Measurements from ENCODE around the gene ROBO4. TPM values are rescaled to one million over a fixed set of nuclear protein-coding genes. Genes with fewer than 3 reads are reported as not detected.

The ROBO4 gene
- total RNA-seq (ENCODE audit: low replicate concordance): not detected in 2 replicates
- long read RNA-seq: 0 reads

DNA sequence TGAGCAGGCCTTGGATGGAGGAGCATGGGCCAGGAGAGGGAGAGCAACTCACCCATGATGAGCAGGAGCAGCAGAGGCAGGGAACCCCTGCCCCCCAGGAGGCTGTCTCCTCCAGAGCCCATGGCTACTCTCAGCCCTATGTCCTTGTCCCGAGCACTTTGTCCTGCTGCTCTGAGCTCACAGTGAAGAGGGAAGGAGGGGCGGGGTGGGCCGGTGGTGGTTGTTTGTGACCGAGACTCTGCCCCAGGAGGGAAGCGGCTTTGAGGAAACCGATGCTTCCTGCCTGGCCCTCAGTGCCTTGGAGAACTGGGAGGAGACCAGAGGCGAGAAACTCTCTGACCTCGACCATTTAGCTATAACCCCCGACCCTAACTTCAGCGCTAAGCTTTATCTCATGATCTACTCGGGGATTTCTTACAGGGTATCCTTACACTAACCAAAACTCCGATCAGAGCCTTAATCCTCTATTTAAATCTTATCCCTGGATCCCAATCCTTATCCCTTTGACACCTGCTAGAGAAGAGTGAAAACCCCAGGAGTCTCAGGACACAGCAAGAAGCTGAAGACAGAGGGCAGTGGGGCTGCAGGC, at the start of gene ROBO4:
Gene ROBO4 (minus strand): TSS at position 192 of the 589 bp plus-strand sequence. CDS start 70 bp downstream, at position 122.
- TF ChIP-seq, protein P1, sequence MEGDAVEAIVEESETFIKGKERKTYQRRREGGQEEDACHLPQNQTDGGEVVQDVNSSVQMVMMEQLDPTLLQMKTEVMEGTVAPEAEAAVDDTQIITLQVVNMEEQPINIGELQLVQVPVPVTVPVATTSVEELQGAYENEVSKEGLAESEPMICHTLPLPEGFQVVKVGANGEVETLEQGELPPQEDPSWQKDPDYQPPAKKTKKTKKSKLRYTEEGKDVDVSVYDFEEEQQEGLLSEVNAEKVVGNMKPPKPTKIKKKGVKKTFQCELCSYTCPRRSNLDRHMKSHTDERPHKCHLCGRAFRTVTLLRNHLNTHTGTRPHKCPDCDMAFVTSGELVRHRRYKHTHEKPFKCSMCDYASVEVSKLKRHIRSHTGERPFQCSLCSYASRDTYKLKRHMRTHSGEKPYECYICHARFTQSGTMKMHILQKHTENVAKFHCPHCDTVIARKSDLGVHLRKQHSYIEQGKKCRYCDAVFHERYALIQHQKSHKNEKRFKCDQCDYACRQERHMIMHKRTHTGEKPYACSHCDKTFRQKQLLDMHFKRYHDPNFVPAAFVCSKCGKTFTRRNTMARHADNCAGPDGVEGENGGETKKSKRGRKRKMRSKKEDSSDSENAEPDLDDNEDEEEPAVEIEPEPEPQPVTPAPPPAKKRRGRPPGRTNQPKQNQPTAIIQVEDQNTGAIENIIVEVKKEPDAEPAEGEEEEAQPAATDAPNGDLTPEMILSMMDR (conservative IDR thresholded peaks at IDR 0.05): no peak
- H3K9me3 Mint-ChIP-seq: no peaks in the 10 kb centered on the region
- DNase-seq (ENCODE audit: extremely low spot score, unreplicated experiment): peak; percentile 65
- no peak within 1 kb of the TSS for H3K4me3 Mint-ChIP-seq
- H3K4me1 Mint-ChIP-seq (ENCODE audit: unreplicated experiment): peaks cover 13% of the 10 kb centered on the region
- H3K36me3 Mint-ChIP-seq: no peaks in the 10 kb centered on the region
- H3K27me3 Mint-ChIP-seq: peaks cover 51% of the 10 kb centered on the region
- H3K27ac Mint-ChIP-seq: no peak within 1 kb of the TSS

DNA sequence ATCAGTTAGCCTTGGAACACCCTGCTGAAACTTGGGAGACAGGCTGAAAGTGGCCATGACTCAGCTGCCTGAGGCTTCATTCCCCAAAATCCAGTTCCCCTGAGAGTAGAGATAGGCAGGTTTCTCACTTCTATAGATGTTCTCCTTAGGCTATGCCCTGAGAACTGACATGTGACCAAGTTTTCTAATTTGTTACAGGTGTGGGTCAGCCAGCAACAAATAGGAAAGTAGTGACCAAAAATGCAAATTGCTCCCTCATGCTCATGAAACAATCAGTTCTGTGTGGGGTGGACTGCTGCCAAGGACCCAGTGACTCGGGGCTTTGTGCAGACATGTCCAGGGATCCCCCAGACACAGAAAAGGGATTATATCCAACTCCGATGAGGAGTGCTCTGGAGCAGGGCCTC, 49.1 kb upstream of the ROBO4 start:
- TF ChIP-seq, protein P1 (conservative IDR thresholded peaks at IDR 0.05): no peak
- peaks cover 7% of the 10 kb centered on the region for H3K9me3 Mint-ChIP-seq
- no peak for DNase-seq (ENCODE audit: extremely low spot score, unreplicated experiment)

DNA sequence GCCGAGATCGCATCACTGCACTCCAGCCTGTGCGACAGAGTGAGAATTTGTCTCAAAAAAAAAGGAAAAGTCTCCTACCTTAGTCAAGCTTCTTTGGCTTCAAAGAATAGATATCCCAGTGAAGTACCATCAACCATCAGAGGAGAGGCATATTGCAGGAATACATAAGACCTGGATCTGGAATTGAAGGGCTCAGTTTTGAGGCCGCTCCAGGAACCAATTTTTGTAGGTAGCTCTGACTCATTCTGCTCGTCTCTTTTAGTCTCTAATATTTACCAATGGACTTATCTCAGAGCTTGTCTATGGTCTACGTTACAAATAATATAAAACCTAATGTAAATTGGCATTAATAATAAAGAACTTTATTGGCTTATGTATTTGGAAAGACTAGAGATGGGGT, 48.2 kb upstream of the ROBO4 start:
- peaks cover 7% of the 10 kb centered on the region for H3K9me3 Mint-ChIP-seq

More for the DNA sequence above, 49.1 kb upstream of the ROBO4 start:
- H3K27ac Mint-ChIP-seq: no peak overlapping the region
- no peak overlapping the region for H3K4me3 Mint-ChIP-seq
- no peaks in the 10 kb centered on the region for H3K36me3 Mint-ChIP-seq
- no peaks in the 10 kb centered on the region for H3K27me3 Mint-ChIP-seq
- peaks cover 17% of the 10 kb centered on the region for H3K4me1 Mint-ChIP-seq (ENCODE audit: unreplicated experiment)

DNA sequence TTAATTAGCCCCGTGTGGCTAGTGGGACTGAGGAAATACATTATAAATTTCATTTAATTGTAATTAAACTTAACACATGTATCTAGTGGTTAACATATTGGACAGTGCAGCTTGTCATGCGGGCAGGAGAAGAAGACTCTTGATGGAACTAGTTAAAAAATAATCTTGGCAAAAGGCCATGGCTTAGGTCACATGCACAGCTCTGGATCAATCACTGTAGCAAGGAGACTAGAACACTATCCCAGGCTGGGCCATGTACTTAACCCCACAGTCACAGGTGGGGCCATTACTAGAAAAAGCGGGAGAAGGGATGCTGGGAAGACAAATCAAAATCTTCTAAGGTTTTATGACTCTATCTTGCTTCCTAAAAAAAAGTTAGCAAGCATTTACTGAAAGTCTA, 46.9 kb upstream of the ROBO4 start:
- no peak overlapping the region for H3K27ac Mint-ChIP-seq
- TF ChIP-seq, protein P1 (conservative IDR thresholded peaks at IDR 0.05): no peak
- H3K36me3 Mint-ChIP-seq: no peaks in the 10 kb centered on the region
- H3K27me3 Mint-ChIP-seq: no peaks in the 10 kb centered on the region
- DNase-seq (ENCODE audit: extremely low spot score, unreplicated experiment): no peak
- no peak overlapping the region for H3K4me3 Mint-ChIP-seq
- peaks cover 23% of the 10 kb centered on the region for H3K4me1 Mint-ChIP-seq (ENCODE audit: unreplicated experiment)
- peaks cover 7% of the 10 kb centered on the region for H3K9me3 Mint-ChIP-seq

More for the DNA sequence above, 48.2 kb upstream of the ROBO4 start:
- Mint-ChIP-seq H3K4me3 (no peak overlapping the region), H3K36me3 (no peaks in the 10 kb centered on the region), H3K27me3 (no peaks in the 10 kb centered on the region), H3K4me1 (ENCODE audit: unreplicated experiment) (peaks cover 17% of the 10 kb centered on the region), H3K27ac (no peak overlapping the region)
- no peak for DNase-seq (ENCODE audit: extremely low spot score, unreplicated experiment)
- TF ChIP-seq, protein P1 (conservative IDR thresholded peaks at IDR 0.05): no peak

DNA sequence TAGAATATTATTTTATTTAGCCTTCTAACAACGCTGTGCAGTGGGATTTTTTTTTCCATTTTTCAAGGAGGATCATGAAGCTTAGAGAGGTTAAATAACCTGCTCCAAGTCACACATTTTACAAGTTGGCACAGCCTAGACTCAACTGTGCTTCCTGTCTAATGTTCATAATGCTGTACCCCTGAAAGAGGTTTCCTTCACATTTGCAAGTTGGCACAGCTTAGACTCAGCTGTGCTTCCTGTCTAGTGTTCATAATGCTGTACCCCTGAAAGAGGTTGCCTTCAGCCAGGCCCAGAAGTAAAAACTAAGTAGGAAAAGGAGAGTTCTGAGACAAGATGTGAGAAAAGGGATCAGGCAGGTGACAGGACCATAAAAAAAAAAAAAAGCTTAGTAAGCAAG, 46.1 kb upstream of the ROBO4 start:
- TF ChIP-seq, protein P1 (conservative IDR thresholded peaks at IDR 0.05): no peak
- Mint-ChIP-seq H3K27me3 (no peaks in the 10 kb centered on the region), H3K27ac (no peak overlapping the region), H3K9me3 (peaks cover 6% of the 10 kb centered on the region), H3K36me3 (no peaks in the 10 kb centered on the region), H3K4me3 (no peak overlapping the region), H3K4me1 (ENCODE audit: unreplicated experiment) (peaks cover 23% of the 10 kb centered on the region)
- no peak for DNase-seq (ENCODE audit: extremely low spot score, unreplicated experiment)

Data from type B pancreatic cell (in vitro differentiated cells).